HG02840 (cell line): ENCODE measurements around the gene AVL9.
"Not testable (repeated sequence)": the region's sequence is repeated elsewhere in the genome, so short reads cannot be mapped to it uniquely, and the experiment has no call there.

Source experiments
- ATAC-seq: cut with Tn5 transposase; IDR thresholded peaks from one replicate; pipeline ENCODE4 v1.9.1; 2021; ENCODE audit warnings: mild to moderate bottlenecking, moderate library complexity, moderate number of reproducible peaks; ENCODE audit not compliant: unreplicated experiment, low FRiP score

The AVL9 gene

GRCh38 chr7:32586291-32587221, 91.3 kb downstream of the AVL9 start:
- ATAC-seq = no peak

DNA sequence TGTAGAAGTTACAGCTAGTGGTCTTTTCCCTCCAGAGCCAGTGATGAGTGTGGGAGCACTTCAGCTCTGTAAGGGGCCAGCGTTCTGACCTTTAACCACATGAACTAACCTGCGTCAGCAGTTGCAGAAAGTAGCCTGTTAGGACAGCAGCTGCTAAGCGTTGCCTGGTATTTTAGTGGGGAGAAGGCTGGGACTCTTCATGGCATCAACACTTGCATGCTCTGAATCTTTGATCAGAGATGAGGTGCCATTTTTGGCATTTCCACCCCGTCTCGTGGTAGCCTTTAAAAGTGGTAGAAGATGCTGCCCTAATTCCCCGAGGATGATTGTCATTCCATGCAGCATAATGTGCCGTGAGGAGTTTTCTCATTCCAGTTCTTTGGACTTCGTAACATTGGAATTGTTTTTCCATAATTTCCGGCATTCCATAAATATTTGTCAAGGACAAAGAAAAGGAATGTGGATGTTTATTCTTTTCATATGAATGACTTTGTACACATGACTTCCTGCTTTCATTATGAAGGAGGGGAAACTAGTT, 92.2 kb downstream of the AVL9 start:
- no peak for ATAC-seq

DNA sequence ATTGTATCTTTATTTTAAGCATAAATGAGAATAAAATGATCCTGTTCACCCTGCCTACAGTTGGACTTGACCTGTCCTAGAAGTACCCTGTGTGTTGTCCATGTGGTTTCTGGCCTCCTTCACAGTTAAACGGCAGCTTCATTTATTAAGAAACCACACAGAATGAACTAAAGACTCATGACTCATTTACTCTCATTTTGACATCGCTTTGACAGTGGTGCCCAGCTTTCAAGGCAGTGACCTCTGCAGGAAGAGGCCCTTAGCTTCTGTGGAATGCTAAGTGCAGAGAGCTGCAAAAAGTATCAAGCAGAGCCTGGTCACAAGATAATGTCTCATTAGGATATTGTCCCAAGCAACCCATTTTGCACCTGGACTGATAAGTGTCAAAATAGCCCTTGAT, 93.4 kb downstream of the AVL9 start:
- no peak for ATAC-seq

- no peak for ATAC-seq
Observed at GRCh38 chr7:32591938-32592337, 96.6 kb downstream of the AVL9 start.

DNA sequence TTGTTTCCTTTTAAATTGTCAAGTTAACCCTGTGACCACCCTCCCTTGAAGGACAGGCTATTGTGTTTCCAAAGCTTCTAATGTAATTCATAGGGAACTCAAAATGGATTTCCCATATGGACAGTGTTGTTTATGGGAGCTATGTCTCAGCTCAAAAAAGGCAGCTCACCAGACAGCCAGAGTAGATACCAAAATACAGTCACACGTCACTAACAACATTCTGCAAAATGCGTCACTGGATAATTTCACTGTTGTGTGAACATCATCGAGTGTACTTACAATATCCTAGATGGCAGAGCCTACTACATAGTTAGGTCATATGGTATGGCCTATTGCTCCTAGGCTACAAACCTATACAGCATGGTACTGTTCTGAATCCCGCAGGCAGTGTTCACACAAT, 97.4 kb downstream of the AVL9 start:
- ATAC-seq = no peak

DNA sequence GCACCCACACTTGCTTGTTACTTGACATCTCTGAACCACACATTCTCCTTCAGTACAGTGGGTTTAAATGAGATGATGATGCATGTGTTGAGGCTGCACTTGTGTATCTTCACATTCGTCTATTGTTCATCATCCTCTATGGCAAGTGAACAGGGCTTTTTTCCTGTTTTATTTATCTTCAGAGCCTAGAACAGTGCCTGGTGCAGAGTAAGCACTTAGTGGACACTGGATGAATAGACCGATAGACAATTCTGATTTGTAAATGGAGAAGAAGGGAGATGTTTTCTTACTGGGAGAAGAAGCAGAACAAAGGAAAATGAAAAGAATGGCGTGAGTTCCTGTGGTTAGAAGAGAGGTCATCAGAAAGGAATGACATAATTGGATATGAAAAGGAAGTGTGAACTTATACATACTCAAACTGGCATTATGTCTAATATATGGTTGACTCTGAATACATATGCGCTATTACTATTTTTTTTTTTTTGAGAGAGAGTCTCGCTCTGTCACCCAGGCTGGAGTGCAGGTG, 99.7 kb downstream of the AVL9 start:
- no peak for ATAC-seq

GRCh38 chr7:32601196-32601595, 105.9 kb downstream of the AVL9 start:
- ATAC-seq = not testable (repeated sequence)

GRCh38 chr7:32602470-32602869, 107.2 kb downstream of the AVL9 start:
- no peak for ATAC-seq

- not testable (repeated sequence) for ATAC-seq
Observed at GRCh38 chr7:32603492-32603891, 108.2 kb downstream of the AVL9 start.

- not testable (repeated sequence) for ATAC-seq
Observed at GRCh38 chr7:32604047-32604446, 108.8 kb downstream of the AVL9 start.

DNA sequence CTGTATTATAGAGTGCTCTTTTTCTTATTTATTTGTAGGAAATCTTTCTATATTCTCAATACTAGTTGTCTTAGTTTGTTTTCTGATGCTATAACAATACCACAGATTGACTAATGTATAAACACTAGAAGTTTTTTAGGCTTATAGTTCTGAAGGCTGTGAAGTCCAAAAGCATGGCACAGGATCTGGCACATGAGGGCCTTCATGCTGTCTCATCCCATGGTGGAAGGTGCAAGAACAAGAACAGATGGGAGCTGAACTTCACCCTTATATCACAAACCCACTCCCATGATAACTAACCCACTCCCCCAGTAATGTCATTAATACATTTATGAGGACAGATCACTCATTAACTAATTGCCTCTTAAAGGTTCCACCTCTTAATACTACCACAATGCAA, 109.7 kb downstream of the AVL9 start:
- ATAC-seq = no peak

- no peak for ATAC-seq
Observed at GRCh38 chr7:32609463-32609862, 114.2 kb downstream of the AVL9 start.

- ATAC-seq = no peak
Observed at GRCh38 chr7:32611201-32612099, 116.2 kb downstream of the AVL9 start.

GRCh38 chr7:32616625-32617024, 121.3 kb downstream of the AVL9 start:
- no peak for ATAC-seq

DNA sequence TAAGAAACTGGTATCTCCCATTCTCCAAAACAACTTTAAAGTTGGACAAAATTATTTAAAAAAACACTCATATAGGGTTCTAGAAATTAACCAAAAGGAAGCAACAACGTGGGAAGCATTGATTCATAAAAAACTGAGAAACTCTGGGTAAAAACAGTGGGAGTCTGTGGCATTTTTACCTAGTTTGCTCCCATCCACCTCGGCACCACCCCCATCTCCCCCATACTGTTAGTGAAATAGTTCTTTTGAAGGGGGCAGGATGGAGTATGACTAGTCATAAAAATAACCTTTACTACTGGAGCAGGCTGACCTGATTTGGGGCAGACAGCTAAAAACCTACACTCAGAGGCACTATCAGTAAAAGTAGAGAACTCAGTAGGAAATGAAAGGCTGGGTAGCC, 123.2 kb downstream of the AVL9 start:
- no peak for ATAC-seq

DNA sequence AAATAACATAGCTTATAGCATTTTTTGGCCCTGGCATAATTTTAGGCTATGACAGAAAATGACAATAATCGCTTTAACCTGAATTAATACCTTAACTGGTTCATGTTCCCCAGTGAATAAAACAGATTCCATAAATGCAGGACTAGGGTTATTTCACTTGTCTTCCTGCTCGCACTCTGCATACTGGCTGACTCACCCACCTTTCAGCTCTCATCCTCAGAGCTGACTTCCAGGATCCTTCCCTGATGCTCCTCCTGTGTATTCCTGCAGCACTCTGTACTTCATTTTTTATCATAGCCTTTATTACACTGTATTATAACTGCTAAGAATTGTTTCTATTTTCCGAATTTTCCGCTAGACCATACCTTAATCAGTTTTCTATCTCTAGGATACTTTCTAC, 123.7 kb downstream of the AVL9 start:
- ATAC-seq = no peak

DNA sequence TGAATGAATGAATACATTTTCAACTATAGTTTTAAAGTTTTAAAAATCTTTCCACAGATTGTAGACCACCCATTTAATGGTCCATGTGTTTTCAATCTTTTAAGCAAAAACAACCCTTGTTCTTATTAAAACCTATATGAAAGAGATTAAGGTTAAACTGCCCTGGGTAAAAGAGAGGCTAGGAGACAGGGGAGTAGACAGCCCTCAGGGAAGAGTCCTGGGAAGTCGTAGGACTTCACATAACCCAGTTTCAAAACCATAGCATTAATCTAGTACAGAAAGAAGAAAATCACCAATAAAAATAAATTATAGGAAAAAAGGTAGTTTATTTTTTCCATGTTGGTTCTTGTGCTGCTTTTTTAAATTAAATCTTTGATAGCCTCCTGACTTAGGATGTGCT, 124.1 kb downstream of the AVL9 start:
- ATAC-seq = not testable (repeated sequence)

DNA sequence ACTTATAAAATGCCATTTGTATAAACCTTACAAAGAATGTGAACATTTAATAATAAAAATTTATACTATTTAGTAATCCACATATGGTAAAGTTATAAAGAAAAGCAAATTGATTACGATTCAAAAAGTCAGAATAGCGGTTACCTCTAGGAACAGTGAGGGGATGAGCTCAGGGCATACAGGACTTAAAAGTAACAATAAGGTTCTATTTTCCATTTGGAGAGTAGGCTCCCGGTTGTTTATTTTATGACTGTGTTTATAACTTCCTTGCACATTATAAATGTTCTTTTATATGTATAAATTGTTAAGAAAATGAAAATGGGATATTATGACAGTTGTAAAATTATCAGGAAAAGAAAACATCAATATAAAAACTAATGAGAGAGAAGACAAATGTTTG, 135.7 kb downstream of the AVL9 start:
- no peak for ATAC-seq

DNA sequence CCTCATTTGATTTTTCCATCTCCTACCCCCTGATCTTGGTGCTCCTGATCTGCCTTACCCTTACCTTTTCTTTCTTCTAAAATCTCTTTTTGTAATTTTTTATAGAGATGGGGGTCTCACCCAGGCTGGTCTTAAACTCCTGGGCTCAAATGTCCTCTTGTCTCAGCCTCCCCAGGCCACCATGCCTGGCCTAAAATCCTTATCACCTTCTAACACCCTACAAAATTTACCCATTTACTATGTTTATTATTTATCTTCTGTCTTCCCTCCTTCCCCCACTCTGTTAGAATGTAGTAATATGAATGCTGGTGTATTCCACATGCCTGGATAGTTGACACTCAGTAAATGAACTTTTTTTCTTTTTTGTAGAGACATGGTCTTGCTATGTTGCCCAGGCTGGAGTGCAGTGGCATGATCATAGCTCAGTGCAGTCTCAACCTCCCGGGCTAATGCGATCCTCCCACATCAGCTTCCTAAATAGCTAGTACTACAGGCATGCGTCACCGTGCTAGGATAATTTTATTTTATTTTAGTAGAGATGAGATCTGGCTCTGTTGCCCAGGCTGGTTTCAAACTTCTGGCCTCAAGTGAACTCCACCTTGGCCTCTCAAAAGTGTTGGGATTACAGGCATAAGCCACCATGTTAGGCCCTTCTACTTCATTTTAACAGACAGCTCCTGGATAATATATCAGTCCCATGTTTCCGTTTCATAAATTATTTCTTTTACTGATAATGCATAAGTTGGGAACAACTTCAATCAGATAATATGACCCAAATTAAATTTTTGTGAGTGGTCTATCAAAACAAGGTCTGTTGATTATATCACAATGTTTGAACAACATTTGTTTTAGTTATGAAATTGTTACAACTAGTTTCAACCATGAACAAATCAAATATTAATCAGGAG, 136.6 kb downstream of the AVL9 start:
- ATAC-seq = not testable (repeated sequence)

GRCh38 chr7:32633446-32633845, 138.2 kb downstream of the AVL9 start:
- ATAC-seq = not testable (repeated sequence)
